Measurements from ENCODE around the gene B9D1. TPM values are rescaled to one million over a fixed set of nuclear protein-coding genes. Genes with fewer than 3 reads are reported as not detected.

The B9D1 gene
- polyA plus RNA-seq, 3 donors, result 1.0 TPM; not detected in 2

GRCh38 chr17:19301973-19302372 lies 60.5 kb downstream of the B9D1 start:
- Histone ChIP-seq H3K4me3 (replicated peaks in 1 of 3; ENCODE audit: low read depth in 2 of 3, low read length in 3 of 3) (no peak overlapping the region), H3K9ac (ENCODE audit: insufficient read depth, low read length, poor library complexity, severe bottlenecking) (no peak overlapping the region), H4K20me1 (ENCODE audit: insufficient read depth, low read length) (peaks cover 24% of the 10 kb centered on the region), H3K27ac (ENCODE audit: low read depth in 1 of 2, low read length in 2 of 2) (no peak overlapping the region), H3K27me3 (ENCODE audit: control insufficient read depth in 2 of 2, insufficient read depth in 2 of 2, low read length in 2 of 2) (peaks cover 30 to 62% of the 10 kb centered on the region in 2 donors), H3K9me3 (replicated peaks in 1 of 2; ENCODE audit: control insufficient read depth in 1 of 2, insufficient read depth in 1 of 2, low read length in 2 of 2) (peaks cover 0 to 6% of the 10 kb centered on the region in 2 donors), H3K4me1 (ENCODE audit: control insufficient read depth in 1 of 2, insufficient read depth in 2 of 2, low read length in 2 of 2) (peaks cover 46% of the 10 kb centered on the region in 2 donors), H3K79me2 (ENCODE audit: insufficient read depth, low read length) (no peaks in the 10 kb centered on the region), H2AFZ (ENCODE audit: insufficient read depth, low read depth, low read length, poor library complexity, severe bottlenecking) (no peak overlapping the region), H3K4me2 (replicated peaks; ENCODE audit: extremely low read depth, low read length, poor library complexity, severe bottlenecking) (no peak overlapping the region), H3K36me3 (replicated peaks in 1 of 2; ENCODE audit: control insufficient read depth in 1 of 2, insufficient read depth in 2 of 2, low read length in 2 of 2) (no peaks in the 10 kb centered on the region)
- H3K27ac Mint-ChIP-seq, result peak overlapping the region in 1 of 7 donors; percentile 63
- intact Hi-C loops (cut with micrococcal nuclease), result no loop called here
- peaks cover 7 to 17% of the 10 kb centered on the region in 2 donors for H3K36me3 Mint-ChIP-seq
- H3K4me1 Mint-ChIP-seq, result peaks cover 45% of the 10 kb centered on the region
- 96% methylated on average over 4 of the region's 9 CpGs for WGBS (ENCODE audit: insufficient coverage)
- TF ChIP-seq, protein P1, sequence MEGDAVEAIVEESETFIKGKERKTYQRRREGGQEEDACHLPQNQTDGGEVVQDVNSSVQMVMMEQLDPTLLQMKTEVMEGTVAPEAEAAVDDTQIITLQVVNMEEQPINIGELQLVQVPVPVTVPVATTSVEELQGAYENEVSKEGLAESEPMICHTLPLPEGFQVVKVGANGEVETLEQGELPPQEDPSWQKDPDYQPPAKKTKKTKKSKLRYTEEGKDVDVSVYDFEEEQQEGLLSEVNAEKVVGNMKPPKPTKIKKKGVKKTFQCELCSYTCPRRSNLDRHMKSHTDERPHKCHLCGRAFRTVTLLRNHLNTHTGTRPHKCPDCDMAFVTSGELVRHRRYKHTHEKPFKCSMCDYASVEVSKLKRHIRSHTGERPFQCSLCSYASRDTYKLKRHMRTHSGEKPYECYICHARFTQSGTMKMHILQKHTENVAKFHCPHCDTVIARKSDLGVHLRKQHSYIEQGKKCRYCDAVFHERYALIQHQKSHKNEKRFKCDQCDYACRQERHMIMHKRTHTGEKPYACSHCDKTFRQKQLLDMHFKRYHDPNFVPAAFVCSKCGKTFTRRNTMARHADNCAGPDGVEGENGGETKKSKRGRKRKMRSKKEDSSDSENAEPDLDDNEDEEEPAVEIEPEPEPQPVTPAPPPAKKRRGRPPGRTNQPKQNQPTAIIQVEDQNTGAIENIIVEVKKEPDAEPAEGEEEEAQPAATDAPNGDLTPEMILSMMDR (IDR thresholded peaks at IDR 0.05), result no peak
- H3K27me3 Mint-ChIP-seq (ENCODE audit: low read depth in 3 of 3), result peaks cover 75 to 91% (median 83%) of the 10 kb centered on the region in 3 donors
- H3K9me3 Mint-ChIP-seq, result peaks cover 0 to 16% (median 2%) of the 10 kb centered on the region in 7 donors
- peak overlapping the region in 1 of 2 donors; percentile 75 for H3K4me3 Mint-ChIP-seq
- DNase-seq, result no peak

DNA sequence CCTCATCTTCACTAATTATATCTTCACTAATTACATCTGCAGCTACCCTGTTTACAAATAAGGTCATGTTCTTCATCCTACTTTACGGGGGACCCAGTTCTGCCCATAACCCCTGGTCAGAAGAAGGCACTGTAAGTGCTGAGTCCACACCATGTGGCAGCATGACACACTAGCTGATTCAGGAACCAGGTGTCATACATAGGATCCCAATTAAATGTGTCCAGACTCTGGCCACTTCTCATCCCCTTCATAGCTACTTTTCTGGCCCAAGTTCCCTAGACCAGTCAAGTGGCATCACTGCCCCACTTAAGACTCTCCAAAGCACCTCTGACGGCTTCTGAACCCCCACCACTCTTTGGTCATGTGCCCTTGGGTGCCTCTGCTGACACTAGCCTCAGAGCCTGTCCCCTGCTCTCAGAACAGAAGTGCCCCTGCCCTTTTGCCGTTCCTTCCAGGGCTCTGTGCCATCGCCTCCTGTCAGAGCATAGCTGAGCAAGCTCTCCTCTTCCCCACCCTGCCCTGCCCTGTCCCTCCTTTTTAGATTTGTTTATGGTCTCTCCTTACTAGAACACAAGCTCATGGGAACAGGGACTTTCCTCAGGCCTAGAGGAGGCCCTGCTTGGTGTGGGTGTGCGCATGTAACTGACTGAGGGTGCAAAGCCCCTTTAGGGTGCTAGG lies 61.1 kb downstream of the B9D1 start:
- 96% methylated on average over 5 of the region's 5 CpGs for WGBS (ENCODE audit: insufficient coverage)
- peaks cover 21% of the 10 kb centered on the region for H4K20me1 ChIP-seq (ENCODE audit: insufficient read depth, low read length)
- peaks cover 31 to 62% of the 10 kb centered on the region in 2 donors for H3K27me3 ChIP-seq (ENCODE audit: control insufficient read depth in 2 of 2, insufficient read depth in 2 of 2, low read length in 2 of 2)
- H3K27ac ChIP-seq (ENCODE audit: low read depth in 1 of 2, low read length in 2 of 2), result no peak overlapping the region
- Mint-ChIP-seq H3K9me3 (peaks cover 0 to 16% (median 2%) of the 10 kb centered on the region in 7 donors), H3K36me3 (peaks cover 4 to 14% of the 10 kb centered on the region in 2 donors), H3K27me3 (ENCODE audit: low read depth in 3 of 3) (peaks cover 74 to 91% (median 81%) of the 10 kb centered on the region in 3 donors), H3K4me1 (peaks cover 39% of the 10 kb centered on the region), H3K4me3 (peak overlapping the region in 1 of 2 donors; percentile 75), H3K27ac (peak overlapping the region in 1 of 7 donors; percentile 76)
- H3K36me3 ChIP-seq (replicated peaks in 1 of 2; ENCODE audit: control insufficient read depth in 1 of 2, insufficient read depth in 2 of 2, low read length in 2 of 2), result no peaks in the 10 kb centered on the region
- H3K79me2 ChIP-seq (ENCODE audit: insufficient read depth, low read length), result no peaks in the 10 kb centered on the region
- H3K9me3 ChIP-seq (replicated peaks in 1 of 2; ENCODE audit: control insufficient read depth in 1 of 2, insufficient read depth in 1 of 2, low read length in 2 of 2), result peaks cover 0 to 6% of the 10 kb centered on the region in 2 donors
- H3K9ac ChIP-seq (ENCODE audit: insufficient read depth, low read length, poor library complexity, severe bottlenecking), result no peak overlapping the region
- H2AFZ ChIP-seq (ENCODE audit: insufficient read depth, low read depth, low read length, poor library complexity, severe bottlenecking), result no peak overlapping the region
- intact Hi-C loops (cut with micrococcal nuclease), result no loop called here
- H3K4me3 ChIP-seq (replicated peaks in 1 of 3; ENCODE audit: low read depth in 2 of 3, low read length in 3 of 3), result no peak overlapping the region
- H3K4me2 ChIP-seq (replicated peaks; ENCODE audit: extremely low read depth, low read length, poor library complexity, severe bottlenecking), result no peak overlapping the region
- TF ChIP-seq, protein P1 (IDR thresholded peaks at IDR 0.05), result no peak
- no peak for DNase-seq
- H3K4me1 ChIP-seq (ENCODE audit: control insufficient read depth in 1 of 2, insufficient read depth in 2 of 2, low read length in 2 of 2), result peaks cover 40 to 41% of the 10 kb centered on the region in 2 donors
